ENCODE measurements around the gene PHACTR3. TPM values are rescaled to one million over a fixed set of nuclear protein-coding genes. Genes with fewer than 3 reads are reported as not detected.

PHACTR3 gene
- total RNA-seq, 4 donors from 2014 or later = 5.4 to 15.9 (median 10.0) TPM

- Histone ChIP-seq H3K9me3 (no peaks in the 10 kb centered on the region), H3K27me3 (peaks cover 0 to 5% of the 10 kb centered on the region in 2 donors), H3K4me3 (no peak overlapping the region), H3K4me1 (no peaks in the 10 kb centered on the region), H3K27ac (no peak overlapping the region), H3K36me3 (no peaks in the 10 kb centered on the region)
- no peak for TF ChIP-seq EP300 (IDR thresholded peaks at IDR 0.05)
- TF ChIP-seq POLR2A (IDR thresholded peaks at IDR 0.05) = no peak
- TF ChIP-seq, protein P1, sequence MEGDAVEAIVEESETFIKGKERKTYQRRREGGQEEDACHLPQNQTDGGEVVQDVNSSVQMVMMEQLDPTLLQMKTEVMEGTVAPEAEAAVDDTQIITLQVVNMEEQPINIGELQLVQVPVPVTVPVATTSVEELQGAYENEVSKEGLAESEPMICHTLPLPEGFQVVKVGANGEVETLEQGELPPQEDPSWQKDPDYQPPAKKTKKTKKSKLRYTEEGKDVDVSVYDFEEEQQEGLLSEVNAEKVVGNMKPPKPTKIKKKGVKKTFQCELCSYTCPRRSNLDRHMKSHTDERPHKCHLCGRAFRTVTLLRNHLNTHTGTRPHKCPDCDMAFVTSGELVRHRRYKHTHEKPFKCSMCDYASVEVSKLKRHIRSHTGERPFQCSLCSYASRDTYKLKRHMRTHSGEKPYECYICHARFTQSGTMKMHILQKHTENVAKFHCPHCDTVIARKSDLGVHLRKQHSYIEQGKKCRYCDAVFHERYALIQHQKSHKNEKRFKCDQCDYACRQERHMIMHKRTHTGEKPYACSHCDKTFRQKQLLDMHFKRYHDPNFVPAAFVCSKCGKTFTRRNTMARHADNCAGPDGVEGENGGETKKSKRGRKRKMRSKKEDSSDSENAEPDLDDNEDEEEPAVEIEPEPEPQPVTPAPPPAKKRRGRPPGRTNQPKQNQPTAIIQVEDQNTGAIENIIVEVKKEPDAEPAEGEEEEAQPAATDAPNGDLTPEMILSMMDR (IDR thresholded peaks at IDR 0.05) = no peak
- 84 to 85% methylated on average over 19 to 21 of the region's 21 CpGs for WGBS, 2 donors
- no peak for DNase-seq (ENCODE audit: low spot score in 2 of 2)
Observed at GRCh38 chr20:59772931-59773913, 168.9 kb downstream of the PHACTR3 start.

DNA sequence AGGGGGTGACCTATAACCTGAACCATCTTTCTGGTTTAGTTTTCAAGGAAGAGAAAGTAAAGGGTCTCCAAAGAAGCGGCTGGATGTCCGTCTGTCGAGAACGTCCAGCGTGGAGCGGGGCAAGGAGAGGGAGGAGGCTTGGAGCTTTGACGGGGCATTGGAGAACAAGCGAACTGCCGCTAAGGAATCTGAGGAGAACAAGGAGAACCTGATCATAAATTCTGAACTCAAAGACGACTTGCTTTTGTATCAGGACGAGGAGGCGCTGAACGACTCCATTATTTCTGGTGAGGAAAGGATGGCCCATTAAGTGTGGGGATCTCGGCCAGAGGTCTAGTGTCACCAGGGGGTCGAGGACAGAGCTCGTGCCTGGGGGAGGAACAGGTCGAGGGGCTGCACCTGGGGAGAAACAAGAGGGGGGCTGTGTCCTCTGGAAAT, 169.9 kb downstream of the PHACTR3 start:
- H3K27ac ChIP-seq = no peak overlapping the region
- H3K4me1 ChIP-seq = no peaks in the 10 kb centered on the region
- WGBS, 2 donors = 55 to 59% methylated on average over 17 of the region's 17 CpGs
- H3K27me3 ChIP-seq = peaks cover 0 to 5% of the 10 kb centered on the region in 2 donors
- H3K36me3 ChIP-seq = no peaks in the 10 kb centered on the region
- H3K9me3 ChIP-seq = no peaks in the 10 kb centered on the region
- no peak for DNase-seq (ENCODE audit: low spot score in 2 of 2)
- TF ChIP-seq, protein P1 (IDR thresholded peaks at IDR 0.05) = no peak
- no peak for TF ChIP-seq EP300 (IDR thresholded peaks at IDR 0.05)
- TF ChIP-seq POLR2A (IDR thresholded peaks at IDR 0.05) = no peak
- H3K4me3 ChIP-seq = no peak overlapping the region

- TF ChIP-seq EP300 (IDR thresholded peaks at IDR 0.05) (no peak), POLR2A (IDR thresholded peaks at IDR 0.05) (no peak)
- TF ChIP-seq, protein P1 (IDR thresholded peaks at IDR 0.05) = no peak
- H3K9me3 ChIP-seq = no peaks in the 10 kb centered on the region
- H3K27ac ChIP-seq = no peak overlapping the region
- no peaks in the 10 kb centered on the region for H3K36me3 ChIP-seq
- 71 to 75% methylated on average over 17 to 19 of the region's 23 CpGs for WGBS, 2 donors
- DNase-seq (ENCODE audit: low spot score in 2 of 2) = no peak
- H3K27me3 ChIP-seq = peaks cover 0 to 5% of the 10 kb centered on the region in 2 donors
- no peaks in the 10 kb centered on the region for H3K4me1 ChIP-seq
- H3K4me3 ChIP-seq = no peak overlapping the region
Observed at GRCh38 chr20:59774921-59775686, 170.8 kb downstream of the PHACTR3 start.

DNA sequence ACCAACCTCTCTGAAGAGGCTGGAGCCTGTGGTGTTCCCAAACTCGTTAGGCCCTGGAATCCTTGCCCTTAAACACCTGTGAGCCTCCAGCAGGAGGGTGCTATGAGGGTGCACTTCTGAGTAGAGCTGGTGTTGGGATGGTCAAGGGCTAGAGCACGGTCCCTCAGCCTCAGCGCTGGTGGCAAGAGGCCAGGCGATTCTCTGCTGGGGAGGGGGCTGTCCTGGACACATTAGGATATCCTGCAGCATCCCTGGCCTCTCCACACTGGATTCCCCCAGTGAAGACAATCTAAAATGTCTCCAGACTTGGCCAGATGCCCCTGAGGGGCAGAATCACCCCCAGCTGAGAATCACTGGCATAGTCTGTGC, 171.3 kb downstream of the PHACTR3 start:
- Histone ChIP-seq H3K4me3 (no peak overlapping the region), H3K9me3 (no peaks in the 10 kb centered on the region), H3K27me3 (peaks cover 0 to 5% of the 10 kb centered on the region in 2 donors), H3K36me3 (no peaks in the 10 kb centered on the region), H3K27ac (no peak overlapping the region), H3K4me1 (no peaks in the 10 kb centered on the region)
- whole genome bisulfite sequencing, 2 donors = 70 to 94% methylated on average over 3 to 4 of the region's 4 CpGs
- TF ChIP-seq POLR2A (IDR thresholded peaks at IDR 0.05) (no peak), EP300 (IDR thresholded peaks at IDR 0.05) (no peak)
- TF ChIP-seq, protein P1 (IDR thresholded peaks at IDR 0.05) = no peak
- DNase-seq (ENCODE audit: low spot score in 2 of 2) = no peak

Data from tibial nerve (tissue), 4 donors.